CD4-positive, alpha-beta T cell treated with Interleukin-4 for 1 hour (primary cell): Measurements from ENCODE around the gene HDC.

Source experiments
- DNase-seq, 2 donors: peaks; one replicate each; pipeline ENCODE4 v3.0.0-alpha.2; 2020 to 2022

The HDC gene

GRCh38 chr15:50219820-50220219 is 45.7 kb downstream of the HDC start:
- DNase-seq, result no peak

DNA sequence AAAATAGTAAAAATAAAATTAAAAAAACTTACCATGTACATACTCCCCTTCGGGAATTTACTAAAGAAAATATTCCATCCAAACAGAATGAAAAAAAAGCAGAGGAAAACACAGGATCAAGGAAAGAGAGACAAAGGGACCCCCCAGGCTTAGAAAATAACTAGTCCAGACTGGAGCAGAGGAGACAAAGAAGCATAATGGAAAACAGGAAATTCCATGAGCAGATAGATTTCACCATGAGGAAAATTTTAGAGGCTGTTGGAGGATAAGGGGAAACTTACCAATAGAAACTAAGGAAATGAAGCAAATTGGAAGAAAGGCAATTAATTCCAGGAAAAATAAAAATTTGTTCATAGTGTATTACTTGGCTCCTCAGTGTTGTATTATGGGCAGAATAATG is 46.8 kb downstream of the HDC start:
- DNase-seq, result no peak

DNA sequence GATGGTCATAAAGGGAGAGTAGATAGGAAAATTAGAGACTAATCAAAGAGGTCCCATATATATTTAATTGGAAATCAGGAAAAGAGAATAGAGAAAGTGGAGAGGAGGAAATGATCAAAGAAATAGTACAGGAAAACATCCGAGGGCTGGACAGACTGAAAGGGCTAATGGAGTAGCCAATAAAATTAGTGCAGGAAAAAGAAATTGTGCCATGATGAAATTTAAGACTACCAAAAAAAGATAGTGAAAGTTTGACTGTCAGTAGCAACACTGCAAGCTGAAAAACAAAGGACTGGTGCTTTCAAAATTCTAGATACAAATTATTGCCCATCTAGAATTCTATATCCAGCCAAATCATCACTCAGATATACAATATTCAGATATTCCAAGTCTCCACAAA is 47.2 kb downstream of the HDC start:
- no peak for DNase-seq

- DNase-seq, result no peak
Measured at GRCh38 chr15:50210462-50211157, 54.9 kb downstream of the HDC start.

GRCh38 chr15:50209809-50210208 is 55.7 kb downstream of the HDC start:
- DNase-seq, result no peak

- no peak for DNase-seq
Measured at GRCh38 chr15:50206020-50206419, 59.5 kb downstream of the HDC start.

DNA sequence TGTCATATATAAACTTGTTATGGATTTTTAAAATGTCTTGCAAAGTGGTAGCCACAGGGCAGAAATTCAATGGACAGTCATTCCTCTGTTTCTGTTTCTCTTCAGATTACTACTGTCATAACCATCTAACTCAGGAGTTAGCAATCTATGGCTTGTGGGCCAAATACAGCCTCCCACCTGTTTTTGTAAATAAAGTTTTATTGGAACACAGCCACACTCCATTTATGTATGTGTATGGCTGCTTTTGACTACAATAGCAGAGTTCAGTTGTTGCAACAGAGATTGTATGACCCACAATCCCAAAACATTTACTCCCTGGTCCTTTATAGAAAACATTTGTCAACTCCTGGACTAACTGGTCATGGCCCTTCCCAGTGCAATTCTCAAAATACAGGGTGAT is 63.5 kb downstream of the HDC start:
- no peak for DNase-seq

- DNase-seq, result no peak
Measured at GRCh38 chr15:50192926-50193620, 72.5 kb downstream of the HDC start.

DNA sequence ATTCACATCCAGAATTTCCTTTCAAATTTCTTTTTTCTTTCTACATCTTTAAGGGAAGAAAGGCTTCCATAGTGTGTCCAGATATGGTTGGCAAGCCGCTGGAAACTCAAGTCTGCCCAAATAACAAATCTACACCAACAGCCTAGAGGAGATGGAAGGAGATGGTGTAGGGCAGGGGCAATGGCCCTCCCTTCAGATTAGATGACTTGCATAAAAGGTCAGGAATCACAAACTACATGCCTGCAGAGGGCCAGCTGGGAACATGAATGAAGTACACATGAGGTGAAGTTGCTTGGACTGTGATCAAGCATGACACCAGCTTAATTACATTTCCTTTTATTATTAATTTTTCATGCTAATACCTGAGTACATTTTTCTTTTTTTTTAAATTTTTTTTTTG is 73.4 kb downstream of the HDC start:
- DNase-seq, result no peak
